Gastroesophageal sphincter (tissue), 4 donors: ENCODE measurements around the gene BMI1. TPM values are rescaled to one million over a fixed set of nuclear protein-coding genes. Genes with fewer than 3 reads are reported as not detected.

Experiments used
- ATAC-seq: fragments of 150-250 bp; one replicate; pipeline ENCODE4 v1.9.1; 2016; ENCODE audit warnings: mild to moderate bottlenecking, moderate library complexity
- H3K27ac ChIP-seq, 4 donors: fragments of 200-600 bp; sonication (generic) in 3 of 4; 1 replicate in 3 of 4; 2 replicates in 1 of 4; pipeline ENCODE4 v1.5.1; 2016 to 2019
- H3K27me3 ChIP-seq: fragments of 200-600 bp; sonication (generic); one replicate; pipeline ENCODE4 v1.5.1; 2019
- H3K36me3 ChIP-seq, 2 donors: fragments of 200-600 bp; sonication (generic); one replicate each; pipeline ENCODE4 v1.5.1; 2019; ENCODE audit warnings: control low read depth in 1 of 2
- H3K4me1 ChIP-seq, 3 donors: fragments of 200-600 bp; sonication (generic); 1 replicate in 2 of 3; 2 replicates in 1 of 3; pipeline ENCODE4 v1.5.1; 2016 to 2019; ENCODE audit warnings: control low read depth in 2 of 3
- H3K4me3 ChIP-seq, 2 donors: fragments of 200-600 bp; sonication (generic); one replicate each; pipeline ENCODE4 v1.5.1; 2019; ENCODE audit warnings: mild to moderate bottlenecking in 1 of 2, moderate library complexity in 1 of 2
- H3K9me3 ChIP-seq, 3 donors: fragments of 200-600 bp; sonication (generic); one replicate each; pipeline ENCODE4 v1.5.1; 2017 to 2019; ENCODE audit warnings: control low read depth in 2 of 3
- EP300 ChIP-seq: sonication (generic); formaldehyde crosslinking; IDR thresholded peaks from one replicate; pipeline ENCODE4 v1.6.1; 2017; ENCODE audit warnings: antibody characterized with exemption, mild to moderate bottlenecking
- POLR2A ChIP-seq, 2 donors: fragments of 450-650 bp; IDR thresholded peaks; one replicate each; pipeline ENCODE4 v1.6.1; 2017; ENCODE audit warnings: antibody characterized with exemption in 2 of 2, mild to moderate bottlenecking in 2 of 2, moderate library complexity in 1 of 2
- POLR2AphosphoS5 ChIP-seq: sonication (generic); formaldehyde crosslinking; IDR thresholded peaks from one replicate; pipeline ENCODE4 v1.6.1; 2017; ENCODE audit warnings: antibody characterized with exemption
- WGBS, 2 donors: methylation state at CpG; one replicate each; pipeline ENCODE4 v1.1.5; 2018; ENCODE audit warnings: low coverage in 1 of 2; 5-methylcytosine and 5-hydroxymethylcytosine counted together
- small RNA-seq, 4 donors: library from RNA; depleted of rRNA; stranded (forward); fragments of <200 nt; gene quantifications; one replicate each; pipeline ENCODE3, GENCODE V24; 2016
- total RNA-seq, 4 donors: library from RNA; depleted of rRNA; stranded (reverse); fragments of >200 nt; gene quantifications; one replicate each; pipeline ENCODE4 v1.1.0, GENCODE V29; 2016
- TF ChIP-seq, protein P1 (sequence below), 4 experiments: fragments of 200-600 bp in 2 of 4; fragments of 450-650 bp in 2 of 4; sonication (generic) in 1 of 4; IDR thresholded peaks; one replicate each; pipeline ENCODE4 v1.5.1; 2017 to 2019; ENCODE audit warnings: antibody characterized with exemption in 4 of 4, mild to moderate bottlenecking in 2 of 4, moderate library complexity in 2 of 4

The BMI1 gene
- total RNA-seq, 4 donors from 2014 or later = 70.5 to 108 (median 94.3) TPM

GRCh38 chr10:22374489-22375126 lies 53.7 kb downstream of the BMI1 start:
- Histone ChIP-seq H3K27ac (no peak overlapping the region), H3K9me3 (no peaks in the 10 kb centered on the region), H3K4me1 (no peaks in the 10 kb centered on the region), H3K4me3 (no peak overlapping the region), H3K27me3 (peaks cover 26% of the 10 kb centered on the region), H3K36me3 (no peaks in the 10 kb centered on the region)
- TF ChIP-seq POLR2A (IDR thresholded peaks at IDR 0.05) = no peak
- TF ChIP-seq, protein P1, sequence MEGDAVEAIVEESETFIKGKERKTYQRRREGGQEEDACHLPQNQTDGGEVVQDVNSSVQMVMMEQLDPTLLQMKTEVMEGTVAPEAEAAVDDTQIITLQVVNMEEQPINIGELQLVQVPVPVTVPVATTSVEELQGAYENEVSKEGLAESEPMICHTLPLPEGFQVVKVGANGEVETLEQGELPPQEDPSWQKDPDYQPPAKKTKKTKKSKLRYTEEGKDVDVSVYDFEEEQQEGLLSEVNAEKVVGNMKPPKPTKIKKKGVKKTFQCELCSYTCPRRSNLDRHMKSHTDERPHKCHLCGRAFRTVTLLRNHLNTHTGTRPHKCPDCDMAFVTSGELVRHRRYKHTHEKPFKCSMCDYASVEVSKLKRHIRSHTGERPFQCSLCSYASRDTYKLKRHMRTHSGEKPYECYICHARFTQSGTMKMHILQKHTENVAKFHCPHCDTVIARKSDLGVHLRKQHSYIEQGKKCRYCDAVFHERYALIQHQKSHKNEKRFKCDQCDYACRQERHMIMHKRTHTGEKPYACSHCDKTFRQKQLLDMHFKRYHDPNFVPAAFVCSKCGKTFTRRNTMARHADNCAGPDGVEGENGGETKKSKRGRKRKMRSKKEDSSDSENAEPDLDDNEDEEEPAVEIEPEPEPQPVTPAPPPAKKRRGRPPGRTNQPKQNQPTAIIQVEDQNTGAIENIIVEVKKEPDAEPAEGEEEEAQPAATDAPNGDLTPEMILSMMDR (IDR thresholded peaks at IDR 0.05) = no peak
- no peak for TF ChIP-seq POLR2AphosphoS5
- TF ChIP-seq EP300 = no peak
- WGBS, 2 donors = 70 to 83% methylated on average over 3 of the region's 3 CpGs
- ATAC-seq = no peak

- no peak for ATAC-seq
- WGBS, 2 donors = 74 to 87% methylated on average over 3 of the region's 3 CpGs
- H3K4me3 ChIP-seq = no peak overlapping the region
- H3K27me3 ChIP-seq = peaks cover 17% of the 10 kb centered on the region
- TF ChIP-seq EP300 = no peak
- TF ChIP-seq, protein P1 (IDR thresholded peaks at IDR 0.05) = no peak
- TF ChIP-seq POLR2A (IDR thresholded peaks at IDR 0.05) = no peak
- no peak for TF ChIP-seq POLR2AphosphoS5
- no peaks in the 10 kb centered on the region for H3K9me3 ChIP-seq
- no peaks in the 10 kb centered on the region for H3K36me3 ChIP-seq
- H3K4me1 ChIP-seq = no peaks in the 10 kb centered on the region
- no peak overlapping the region for H3K27ac ChIP-seq
Observed at GRCh38 chr10:22379059-22379458, 58.2 kb downstream of the BMI1 start.

Small RNA genes lying within 50 kb of the gene (small RNA-seq; reads per million reads assigned to genes)
- gene AL158211.3 = 0 reads per million in 4 donors

Other genes with a start within 250 kb of the BMI1 start
- gene EBLN1, start 103.1 kb upstream of the BMI1 start, total RNA-seq = not detected
- gene COMMD3, start 4.7 kb upstream of the BMI1 start, total RNA-seq = 10 to 100 TPM; 17.5 to 68.6 (median 24.6) TPM
- not detected for gene SPAG6, start 24.4 kb downstream of the BMI1 start, total RNA-seq